ENCODE data around the gene VASN.
A peak's percentile ranks its signal among the peaks of the same experiment; 100 is the strongest.
"Not testable (repeated sequence)": the region's sequence is repeated elsewhere in the genome, so short reads cannot be mapped to it uniquely, and the experiment has no call there.

Gene VASN

DNA sequence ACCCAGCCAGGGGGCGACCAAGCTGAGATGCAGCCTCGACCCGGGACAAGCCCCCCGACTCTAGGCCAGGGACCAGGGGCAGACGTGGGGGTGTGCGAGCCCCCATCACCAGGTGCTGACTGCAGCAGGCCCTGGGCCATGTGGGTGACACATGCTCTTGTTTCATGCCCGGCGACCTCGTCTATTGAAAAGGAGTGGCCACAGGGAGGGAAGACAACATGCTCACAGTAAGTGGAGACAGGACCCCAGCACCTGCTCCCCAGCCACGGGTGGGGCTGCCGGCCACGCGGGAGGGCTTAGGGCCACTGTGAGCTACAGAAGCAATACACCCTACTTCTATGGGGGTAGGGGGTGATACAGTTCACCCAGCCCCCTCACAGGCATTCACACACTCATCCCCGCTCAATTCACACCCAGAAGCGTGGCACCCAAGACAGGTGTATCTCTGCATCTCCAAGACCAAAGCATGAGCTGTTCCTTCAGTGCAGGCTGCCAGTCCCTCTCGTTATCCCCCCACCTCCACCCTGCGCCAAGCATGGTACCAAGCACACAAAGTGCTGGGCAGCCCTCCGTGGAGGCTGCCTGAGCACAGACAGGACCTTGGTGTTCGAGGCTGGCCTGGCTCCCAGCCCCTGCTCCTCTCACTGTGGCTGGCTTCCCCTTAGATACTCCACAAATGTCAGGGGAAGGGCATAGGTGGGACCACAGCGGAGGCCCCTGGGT lies 13.6 kb downstream of the VASN start:
- DNase-seq (ENCODE audit: low read depth in 2 of 2) = no peak

DNA sequence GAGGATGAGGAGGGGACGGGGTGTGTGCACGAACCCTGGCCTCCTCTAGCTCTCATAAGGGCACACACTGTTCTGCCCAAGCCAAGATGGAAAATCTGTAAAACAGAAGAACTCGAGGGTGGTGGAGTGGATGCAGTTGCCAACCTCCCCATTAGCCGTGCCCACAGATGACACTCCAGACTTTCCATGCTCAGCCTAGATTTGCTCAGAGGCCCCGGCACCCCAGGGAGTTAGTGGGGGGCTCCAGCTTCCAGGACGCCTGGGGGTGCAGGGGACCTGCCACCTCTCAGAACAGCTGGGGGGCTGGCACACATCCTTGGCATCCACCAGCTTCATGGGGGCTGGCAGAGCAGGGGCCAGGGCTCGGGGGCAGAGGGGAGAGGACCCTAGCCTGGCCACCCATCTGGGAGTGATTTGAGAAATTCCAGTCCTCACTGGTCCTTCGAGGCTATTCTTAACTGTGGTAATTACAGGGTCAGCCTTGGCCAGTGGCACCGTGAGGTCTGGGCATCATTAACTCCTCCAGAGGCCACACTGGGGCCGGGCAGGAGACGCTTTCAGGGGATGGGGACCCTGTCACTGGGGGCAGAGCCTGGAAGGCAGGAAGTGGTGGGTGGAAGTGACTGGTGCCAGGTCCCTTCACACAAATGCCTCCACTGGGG lies 14.3 kb downstream of the VASN start:
- DNase-seq (ENCODE audit: low read depth in 2 of 2) = no peak

DNA sequence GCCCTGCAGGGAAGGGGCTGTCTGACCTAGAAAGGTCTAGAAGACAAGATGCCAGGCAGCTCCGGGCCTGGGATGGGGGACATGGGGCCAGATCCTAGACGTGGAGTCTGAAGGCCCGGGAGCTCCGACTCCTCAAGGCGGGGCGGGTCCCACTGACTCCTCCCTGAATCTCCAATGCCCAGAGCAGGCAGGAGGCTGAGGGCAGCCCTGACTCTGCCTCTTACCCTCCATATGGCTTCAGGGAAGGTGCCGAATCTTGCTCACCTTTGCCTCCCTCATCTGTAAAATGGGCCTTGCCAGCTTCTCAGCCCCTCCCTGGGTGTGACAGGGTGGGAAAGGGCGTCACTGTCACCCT lies 14.8 kb downstream of the VASN start:
- no peak for DNase-seq (ENCODE audit: low read depth in 2 of 2)

DNA sequence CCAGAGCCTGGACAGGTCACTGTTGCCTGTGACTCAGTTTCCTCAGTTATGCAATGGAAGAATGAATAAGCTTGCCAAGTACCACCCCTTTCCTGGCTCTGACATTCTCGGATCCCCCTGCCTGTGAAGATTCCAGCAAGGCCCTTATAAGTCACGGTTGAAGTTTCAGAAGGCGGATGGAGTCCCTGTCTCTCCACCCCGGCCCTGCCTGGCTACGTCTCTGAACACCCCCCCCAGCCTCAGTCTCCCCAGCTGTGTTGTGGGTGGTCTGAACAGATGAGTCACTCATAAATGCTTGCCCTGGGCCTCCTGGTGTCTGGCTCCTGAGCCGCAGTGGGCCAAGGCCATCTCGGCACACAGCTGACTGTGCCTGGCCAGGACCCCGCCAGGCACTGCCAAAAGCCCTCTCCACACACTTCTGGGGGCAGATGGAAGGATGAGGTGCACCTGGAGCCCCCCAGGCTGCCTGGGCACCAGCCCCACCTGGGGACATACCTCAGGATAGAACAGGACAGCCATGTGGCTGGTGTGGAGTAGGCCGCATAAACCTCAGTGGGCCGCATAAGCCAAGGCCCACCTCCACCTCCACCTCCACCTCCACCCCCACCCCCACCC lies 15.4 kb downstream of the VASN start:
- DNase-seq (ENCODE audit: low read depth in 2 of 2) = no peak

DNA sequence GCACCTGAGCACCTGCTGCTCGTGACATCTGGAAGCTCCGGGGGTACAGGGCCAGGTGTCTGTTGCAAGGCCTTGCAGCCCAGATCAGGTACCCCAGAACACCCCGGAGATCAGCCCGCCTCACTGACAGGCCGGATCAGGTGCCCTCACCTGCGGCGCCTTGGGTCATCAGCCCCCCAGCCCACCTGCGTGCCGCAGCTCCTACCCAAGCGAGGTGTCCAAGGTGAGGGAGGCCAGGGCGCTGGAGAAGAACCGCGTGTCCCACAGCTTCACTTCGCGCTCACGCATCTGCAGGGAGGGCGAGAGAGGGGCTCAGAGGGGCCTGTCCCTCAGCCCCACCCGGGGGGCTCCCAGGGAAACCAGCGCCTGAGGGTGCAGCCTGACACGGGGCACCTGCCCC lies 16.1 kb downstream of the VASN start:
- DNase-seq (ENCODE audit: low read depth in 2 of 2) = no peak

DNA sequence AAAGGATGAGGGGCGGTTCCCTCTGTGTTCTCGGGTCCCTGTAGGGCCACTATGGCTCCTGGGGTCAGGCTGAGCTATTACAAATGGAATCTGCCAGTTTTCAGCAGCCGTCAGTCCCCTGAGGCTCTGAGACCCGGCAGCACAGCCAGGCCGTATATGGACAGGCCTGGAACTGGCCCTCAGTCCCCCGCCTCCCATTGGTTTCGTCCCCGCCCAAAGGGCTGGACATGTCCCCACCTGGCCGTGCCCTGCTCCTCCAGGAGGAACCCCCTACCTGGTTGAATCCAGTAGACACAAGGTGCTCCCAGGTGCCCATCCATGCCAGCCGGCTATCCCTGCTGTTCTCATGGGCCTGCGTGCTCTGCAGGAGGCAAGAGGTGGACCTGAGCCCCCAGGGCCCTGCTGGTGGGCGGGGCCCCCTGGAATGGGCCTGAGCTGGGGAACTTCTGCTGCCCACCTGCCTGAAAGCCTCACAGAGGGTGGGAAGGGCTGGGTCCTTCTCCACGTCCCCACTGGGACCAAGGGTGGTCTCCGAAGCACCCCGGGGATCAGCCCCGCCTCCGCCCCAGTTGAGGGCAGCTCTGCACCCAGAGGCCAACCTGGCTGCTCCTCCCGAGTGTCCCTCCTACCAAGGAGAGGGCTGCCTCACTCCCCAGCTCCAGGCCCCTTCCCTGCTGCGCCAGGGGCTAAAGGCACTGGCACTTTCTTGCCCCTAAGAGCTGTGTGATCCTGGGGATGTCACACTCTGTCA lies 16.8 kb downstream of the VASN start:
- DNase-seq (ENCODE audit: low read depth in 2 of 2) = no peak

DNA sequence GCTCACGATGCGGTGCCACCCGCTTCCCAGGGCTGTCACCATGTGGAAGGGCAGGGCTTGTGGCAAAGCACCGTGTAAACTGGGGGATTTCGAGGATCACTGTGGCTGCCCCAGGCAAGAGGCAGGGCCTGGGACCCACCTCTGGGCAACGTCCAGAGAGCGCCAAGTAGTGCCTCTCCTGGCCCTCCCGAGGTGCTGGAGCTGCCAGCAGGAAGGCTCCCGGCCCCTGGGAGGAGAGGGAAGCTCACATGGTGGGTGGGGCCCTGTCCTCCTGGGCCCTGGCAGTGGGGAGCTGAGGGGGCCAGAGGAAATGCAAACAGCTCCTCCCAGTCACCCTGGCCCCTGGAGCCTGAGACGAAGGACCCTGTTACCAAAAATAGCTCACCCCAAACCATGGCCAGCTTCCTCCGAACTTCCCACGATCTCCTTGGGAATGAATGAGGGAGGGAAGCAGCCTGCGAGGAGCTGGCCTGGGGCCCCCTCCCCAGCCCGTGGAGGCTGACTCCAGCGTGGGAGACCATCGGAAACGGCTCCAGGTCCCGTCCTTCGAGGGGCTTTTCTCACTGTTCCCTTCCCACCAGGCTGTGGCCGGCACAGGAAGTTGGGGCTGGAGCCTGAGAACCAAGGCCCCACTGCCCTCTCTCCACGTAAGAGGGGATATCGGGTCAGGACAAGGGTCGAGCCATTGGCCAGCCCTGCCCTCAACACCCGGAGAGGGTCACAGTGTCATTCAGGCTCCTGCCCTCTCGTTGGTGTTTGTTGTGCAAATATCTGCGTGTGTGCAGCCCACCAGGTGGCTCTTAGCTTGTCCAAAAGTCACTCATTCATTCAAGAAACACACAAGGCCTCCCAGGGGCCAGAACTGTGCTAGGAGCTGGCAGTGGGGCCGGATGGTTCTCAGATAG lies 17.7 kb downstream of the VASN start:
- DNase-seq (ENCODE audit: low read depth in 2 of 2) = no peak

DNA sequence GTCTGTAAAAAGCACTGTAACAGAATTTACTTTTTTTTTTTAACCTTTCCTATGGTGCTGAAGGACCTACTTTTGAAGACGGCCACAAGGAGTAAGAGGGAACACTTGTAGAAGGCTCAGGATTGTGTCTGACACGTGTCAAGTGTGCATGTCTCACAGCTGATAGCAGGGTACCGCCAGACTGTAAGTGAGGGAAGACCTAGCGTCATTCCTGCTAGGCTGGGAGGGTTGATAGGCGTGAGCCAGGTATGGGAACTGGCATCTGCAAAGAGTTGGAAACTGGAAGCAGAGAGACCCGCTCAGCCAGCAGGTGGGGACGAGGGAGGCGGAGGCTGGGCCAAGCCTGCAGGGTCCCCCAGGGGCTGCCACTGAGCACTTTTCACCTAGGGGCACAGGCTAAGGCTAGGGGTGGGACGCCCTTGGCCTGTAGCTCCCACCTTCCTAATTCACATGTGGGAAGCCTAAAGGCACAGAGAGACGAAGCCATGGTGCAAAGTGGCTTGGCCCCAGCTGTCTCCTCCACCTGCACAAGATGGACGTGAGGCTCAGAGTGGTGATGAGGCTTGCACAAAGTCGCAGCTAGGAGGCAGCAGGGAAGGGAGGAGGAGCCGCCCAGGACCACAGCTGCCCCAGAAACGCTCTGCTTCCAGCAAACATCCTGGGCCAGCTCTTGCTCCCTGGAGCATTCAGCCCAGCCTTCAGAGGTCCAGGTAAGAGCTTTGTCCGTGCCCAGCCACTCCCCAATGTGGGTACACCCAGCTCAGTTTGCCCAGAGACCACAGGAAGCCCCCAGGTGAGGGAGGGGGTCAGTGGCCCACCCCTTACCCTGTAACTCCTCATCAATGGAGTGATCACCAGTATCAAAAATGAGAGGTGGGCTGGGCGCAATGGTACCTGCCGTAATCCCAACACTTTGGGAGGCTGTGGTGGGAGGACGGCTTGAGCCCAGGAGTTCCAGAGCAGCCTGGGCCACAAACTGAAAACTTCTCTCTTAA lies 18.9 kb downstream of the VASN start:
- DNase-seq (ENCODE audit: low read depth in 2 of 2) = no peak

DNA sequence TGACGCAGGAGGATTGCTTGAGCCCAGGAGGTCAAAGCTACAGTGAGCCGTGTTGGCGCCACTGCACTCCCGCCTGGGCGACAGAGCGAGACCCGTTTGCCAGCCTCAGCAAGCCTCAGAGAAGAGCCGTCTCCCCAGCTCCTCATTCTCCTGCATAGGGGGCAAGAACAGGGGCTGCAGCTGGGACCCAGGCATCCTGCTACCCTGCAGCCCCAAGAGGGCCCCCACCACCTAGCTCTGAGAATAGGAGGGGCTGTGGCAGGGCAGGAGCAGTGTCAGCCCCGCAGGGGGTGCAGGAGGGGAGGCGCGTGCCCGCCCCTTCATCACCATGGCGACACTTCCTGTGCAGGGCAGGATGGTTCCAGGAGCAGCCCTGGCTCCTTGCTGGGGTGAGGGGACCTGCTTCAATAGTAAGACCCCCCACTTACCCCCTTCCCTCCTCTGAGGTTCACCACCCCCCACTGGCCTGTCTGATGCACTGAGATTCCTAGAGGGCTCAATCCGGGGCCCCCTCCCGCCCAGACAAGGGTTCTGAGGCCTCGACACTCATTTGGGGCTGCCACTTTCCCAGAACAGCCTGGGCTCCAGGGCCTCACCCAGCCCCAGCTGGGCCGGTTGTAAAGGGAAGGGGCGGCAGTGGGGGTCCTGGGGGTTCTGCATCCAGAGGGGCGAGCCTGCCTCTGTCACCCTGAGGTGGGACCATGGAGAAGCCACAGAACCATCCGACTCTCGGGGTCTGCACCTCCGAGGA lies 20.2 kb downstream of the VASN start:
- no peak for DNase-seq (ENCODE audit: low read depth in 2 of 2)

DNA sequence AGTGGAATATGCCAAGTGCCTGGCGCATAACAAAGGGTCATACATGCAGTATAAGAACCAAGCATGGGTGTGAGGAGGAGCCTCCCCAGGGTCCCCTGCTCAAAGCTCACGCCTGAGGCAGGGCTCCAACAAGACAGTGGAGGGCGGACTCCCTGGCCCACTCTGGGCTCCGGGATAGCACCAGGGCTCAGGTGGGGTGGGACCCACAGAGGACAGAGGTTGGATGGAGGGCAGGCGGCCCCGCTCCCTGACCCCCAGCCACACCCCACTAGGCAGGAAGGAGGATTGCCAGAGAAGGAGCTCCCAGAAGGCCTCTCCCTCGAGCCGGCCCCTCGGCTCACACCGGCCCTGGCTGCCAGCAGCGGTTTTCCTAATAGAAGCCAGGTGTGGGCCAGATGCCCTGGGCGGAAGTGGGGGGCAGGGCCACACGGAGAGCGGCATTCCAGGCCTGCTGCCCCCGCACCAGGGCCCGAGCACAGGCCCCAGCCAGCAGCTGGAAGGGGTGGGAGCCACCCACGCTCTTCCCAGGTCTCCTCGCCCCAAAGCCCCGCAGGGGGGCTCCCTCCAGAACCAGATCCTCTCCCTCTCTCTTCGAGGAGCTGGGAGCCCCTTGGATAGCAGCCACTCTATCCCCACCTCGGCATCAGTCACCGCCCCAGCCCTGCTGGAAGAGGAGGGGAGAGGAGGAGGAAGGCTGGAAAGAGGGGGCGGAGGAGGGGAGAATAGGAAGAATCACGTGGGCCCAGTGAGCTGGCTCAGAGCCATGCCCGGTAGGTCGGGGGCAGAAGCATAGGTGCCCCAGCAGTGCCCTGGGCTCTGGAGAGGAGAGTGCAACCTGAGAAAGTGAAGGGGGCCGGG lies 21.0 kb downstream of the VASN start:
- DNase-seq (ENCODE audit: low read depth in 2 of 2) = peak; percentile 93 to 95

DNA sequence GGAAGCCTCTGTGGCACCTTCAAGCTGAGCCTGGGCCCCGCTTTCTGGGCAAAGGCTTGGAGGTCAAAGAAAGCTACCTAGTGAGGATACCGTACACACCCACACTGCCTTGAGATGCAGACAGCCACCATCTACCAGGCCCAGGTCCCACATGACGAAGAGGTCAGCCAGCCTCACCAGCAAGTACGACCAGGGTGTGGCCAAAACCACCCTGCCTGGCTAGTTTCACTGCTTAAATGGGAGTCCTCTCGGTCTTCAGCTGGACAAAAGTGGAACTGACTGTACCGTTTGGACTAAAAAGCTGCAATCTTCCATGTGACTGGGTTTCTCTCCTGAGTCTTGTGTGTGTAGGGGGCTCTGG lies 21.6 kb downstream of the VASN start:
- no peak for DNase-seq (ENCODE audit: low read depth in 2 of 2)

DNA sequence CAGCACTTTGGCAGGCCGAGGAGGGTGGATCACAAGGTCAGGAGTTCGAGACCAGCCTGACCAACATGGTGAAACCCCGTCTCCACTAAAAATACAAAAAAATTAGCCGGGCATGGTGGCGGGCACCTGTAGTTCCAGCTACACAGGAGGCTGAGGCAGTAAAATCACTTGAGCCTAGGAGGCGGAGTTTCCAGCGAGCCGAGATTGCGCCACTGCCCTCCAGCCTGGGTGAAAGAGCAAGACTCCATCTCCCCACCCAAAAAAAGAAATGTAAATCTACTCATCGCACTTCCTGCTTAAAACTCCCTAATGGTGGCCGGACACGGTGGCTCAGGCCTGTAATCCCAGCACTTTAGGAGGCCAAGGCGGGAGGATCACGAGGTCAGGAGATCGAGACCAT lies 22.2 kb downstream of the VASN start:
- DNase-seq (ENCODE audit: low read depth in 2 of 2) = not testable (repeated sequence)

DNA sequence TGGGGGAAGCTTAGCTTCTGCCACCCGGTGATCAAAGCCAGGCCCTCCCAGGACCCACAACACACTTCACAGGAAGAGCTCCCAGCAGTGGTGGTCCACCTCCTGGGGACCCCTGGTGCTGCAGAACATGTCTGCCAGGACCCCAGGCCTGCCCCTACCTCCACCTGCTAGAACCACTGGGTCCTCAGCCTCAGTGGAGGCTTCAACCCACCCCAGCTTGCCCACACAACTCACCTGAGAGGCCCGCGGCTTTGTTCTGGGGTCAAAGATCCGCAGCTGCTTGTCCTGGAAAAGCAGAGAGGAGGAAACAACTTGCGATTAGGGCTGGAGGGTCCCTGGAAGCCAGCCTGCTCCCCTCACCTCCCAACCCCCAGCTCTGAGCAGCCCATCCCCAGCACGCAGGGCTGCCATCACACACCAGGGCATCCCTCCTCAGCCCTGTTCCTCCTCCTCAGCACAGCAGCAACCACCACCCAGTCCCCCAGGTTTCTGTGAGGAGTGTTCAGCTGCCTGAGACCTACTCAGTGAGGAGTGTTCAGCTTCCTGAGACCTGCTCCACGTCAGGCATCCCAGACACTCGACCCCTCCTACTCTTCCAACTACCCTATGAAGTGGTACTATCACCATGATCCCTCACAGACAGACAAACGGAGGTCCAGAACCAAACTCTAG lies 23.5 kb downstream of the VASN start:
- no peak for DNase-seq (ENCODE audit: low read depth in 2 of 2)

DNA sequence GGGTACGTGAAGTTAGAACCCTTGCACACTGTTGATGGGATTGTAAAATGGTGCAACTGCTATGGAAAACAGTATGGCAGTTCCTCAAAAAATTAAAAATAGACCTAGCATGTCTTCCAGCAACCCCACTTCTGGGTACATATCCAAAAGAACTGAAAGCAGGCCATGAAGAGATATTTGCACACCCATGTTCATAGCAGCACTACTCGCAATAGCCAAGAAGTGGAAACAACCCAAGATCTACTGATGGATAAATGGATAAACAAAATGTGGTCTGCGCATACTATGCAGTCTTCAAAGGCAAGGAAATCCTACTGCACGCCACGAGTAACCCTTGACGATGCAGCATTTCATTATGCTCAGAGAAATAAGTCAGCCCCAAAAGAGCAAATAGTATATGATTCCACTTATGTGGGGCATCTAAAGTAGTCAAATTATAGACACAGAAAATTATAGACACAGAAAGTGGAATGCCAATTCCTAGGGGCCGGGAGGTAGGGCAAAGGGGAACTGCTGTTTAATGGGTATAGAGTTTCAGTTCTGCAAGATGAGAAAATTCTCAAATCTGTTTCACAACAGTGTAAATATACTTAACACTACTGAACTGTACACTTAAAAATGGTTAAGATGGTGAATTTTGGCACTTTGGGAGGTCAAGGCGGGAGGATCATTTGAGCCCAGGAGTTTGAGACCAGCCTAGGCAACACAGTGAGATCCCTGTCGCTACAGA lies 27.5 kb downstream of the VASN start:
- DNase-seq (ENCODE audit: low read depth in 2 of 2) = no peak

DNA sequence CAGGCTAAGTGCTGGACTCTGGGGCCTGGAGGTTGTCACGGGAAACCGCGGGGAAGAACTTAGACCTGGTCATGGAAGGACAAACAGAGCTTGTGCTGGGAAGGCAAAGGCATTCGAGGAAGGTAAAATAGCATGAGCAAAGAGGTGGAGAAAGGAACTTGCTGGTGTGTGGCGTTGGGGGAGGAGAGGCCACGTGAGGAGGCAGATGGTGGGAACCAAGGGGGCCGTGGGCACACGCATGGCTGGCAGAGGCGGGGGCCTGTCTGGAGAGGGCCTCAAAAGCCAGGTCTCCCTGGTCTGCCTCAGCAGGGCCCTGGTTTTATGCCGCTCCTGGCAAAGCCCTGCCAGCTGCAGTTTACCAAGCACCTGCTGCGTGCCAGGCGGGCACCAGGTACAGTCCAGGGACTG lies 29.4 kb downstream of the VASN start:
- no peak for DNase-seq (ENCODE audit: low read depth in 2 of 2)

DNA sequence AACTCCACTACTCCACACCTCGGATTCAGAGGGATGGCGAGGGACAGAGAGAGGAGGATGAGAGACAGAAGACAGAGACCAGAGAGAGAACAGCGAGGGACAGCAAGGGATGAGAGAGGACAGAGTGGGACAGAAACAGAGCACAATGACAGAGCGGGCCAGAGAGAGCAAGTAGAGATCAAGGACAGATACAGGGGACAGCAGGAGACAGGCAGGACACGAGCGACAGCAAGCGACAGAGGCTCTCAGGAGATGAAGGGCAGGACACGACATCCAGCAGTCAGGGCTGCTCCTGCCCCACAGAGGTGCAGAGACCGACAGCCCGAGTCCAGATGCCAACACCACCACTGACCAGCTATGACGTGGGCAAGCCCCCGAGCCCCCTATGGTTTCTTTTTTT lies 29.9 kb downstream of the VASN start:
- no peak for DNase-seq (ENCODE audit: low read depth in 2 of 2)

DNA sequence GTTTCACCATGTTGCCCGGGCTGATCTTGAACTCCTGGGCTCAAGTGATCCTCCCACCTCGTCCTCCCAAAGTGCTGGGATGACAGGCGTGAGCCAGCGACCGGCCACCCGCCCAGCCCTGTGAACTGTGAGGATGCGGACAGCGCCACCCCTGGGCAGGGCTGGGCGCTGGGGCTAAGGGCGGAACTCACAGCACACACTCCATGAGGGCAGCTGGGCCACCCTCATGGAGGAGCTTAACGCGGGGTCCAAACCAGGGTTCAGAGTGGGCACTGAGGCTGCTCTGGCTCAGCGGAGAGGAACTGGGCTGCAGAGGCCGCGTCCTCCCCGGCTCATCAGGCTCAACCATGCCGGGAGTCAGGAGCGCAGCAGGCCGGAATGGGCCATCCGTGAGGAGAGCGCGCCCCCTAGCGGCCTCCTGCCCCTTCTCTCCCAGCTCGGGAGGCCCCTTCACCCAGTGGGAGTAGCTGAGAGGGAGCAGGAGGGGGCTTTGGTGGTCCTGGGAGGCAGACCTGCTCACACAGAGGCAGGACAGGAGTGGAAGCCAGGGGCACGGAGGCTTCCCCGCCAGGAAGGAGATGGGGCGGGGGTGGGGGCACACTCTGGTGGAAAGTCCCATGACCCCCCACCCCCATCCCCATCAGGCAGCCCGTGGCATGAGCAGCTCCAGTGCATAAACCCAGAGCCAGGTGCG lies 30.9 kb downstream of the VASN start:
- DNase-seq (ENCODE audit: low read depth in 2 of 2) = no peak
